ENCODE results near the gene RIPK3. TPM values are rescaled to one million over a fixed set of nuclear protein-coding genes. Genes with fewer than 3 reads are reported as not detected.

Gene RIPK3
- total and polyA plus RNA-seq, 4 donors: 1.0 to 2.9 (median 1.9) TPM

GRCh38 chr14:24332268-24332993 is 7.4 kb downstream of the RIPK3 start:
- Histone ChIP-seq H3K9me3 (ENCODE audit: control insufficient read depth in 4 of 4, low read length in 3 of 4) (no peaks in the 10 kb centered on the region), H3K36me3 (ENCODE audit: control insufficient read depth in 4 of 4, insufficient read depth in 3 of 4, low read depth in 1 of 4, low read length in 3 of 4) (no peaks in the 10 kb centered on the region), H3K9ac (ENCODE audit: low read depth in 1 of 2, low read length in 2 of 2) (no peak overlapping the region), H3K4me3 (ENCODE audit: low read depth in 1 of 3, low read length in 3 of 3) (peak overlapping the region in 2 of 3 donors; percentile 1 to 21), H3K27ac (ENCODE audit: low read depth in 1 of 2, low read length in 2 of 2) (no peak overlapping the region), H3K27me3 (ENCODE audit: control insufficient read depth in 4 of 4, insufficient read depth in 4 of 4, low read length in 3 of 4) (no peaks in the 10 kb centered on the region), H3K4me1 (ENCODE audit: control insufficient read depth in 4 of 4, insufficient read depth in 4 of 4, low read length in 3 of 4) (peaks cover 9 to 42% (median 21%) of the 10 kb centered on the region in 4 donors)
- peak; percentile 77 to 84 for TF ChIP-seq RAD21 (IDR thresholded peaks at IDR 0.05)
- TF ChIP-seq JUND (IDR thresholded peaks at IDR 0.05): no peak
- TF ChIP-seq RXRA (IDR thresholded peaks at IDR 0.05): no peak
- no peak for TF ChIP-seq GABPA (IDR thresholded peaks at IDR 0.05 in 1 of 2, conservative IDR thresholded peaks at IDR 0.05 in 1 of 2)
- TF ChIP-seq CTCF (IDR thresholded peaks at IDR 0.05; ENCODE audit: low read depth, low read length, missing input control): peak; percentile 76
- TF ChIP-seq, protein P1, sequence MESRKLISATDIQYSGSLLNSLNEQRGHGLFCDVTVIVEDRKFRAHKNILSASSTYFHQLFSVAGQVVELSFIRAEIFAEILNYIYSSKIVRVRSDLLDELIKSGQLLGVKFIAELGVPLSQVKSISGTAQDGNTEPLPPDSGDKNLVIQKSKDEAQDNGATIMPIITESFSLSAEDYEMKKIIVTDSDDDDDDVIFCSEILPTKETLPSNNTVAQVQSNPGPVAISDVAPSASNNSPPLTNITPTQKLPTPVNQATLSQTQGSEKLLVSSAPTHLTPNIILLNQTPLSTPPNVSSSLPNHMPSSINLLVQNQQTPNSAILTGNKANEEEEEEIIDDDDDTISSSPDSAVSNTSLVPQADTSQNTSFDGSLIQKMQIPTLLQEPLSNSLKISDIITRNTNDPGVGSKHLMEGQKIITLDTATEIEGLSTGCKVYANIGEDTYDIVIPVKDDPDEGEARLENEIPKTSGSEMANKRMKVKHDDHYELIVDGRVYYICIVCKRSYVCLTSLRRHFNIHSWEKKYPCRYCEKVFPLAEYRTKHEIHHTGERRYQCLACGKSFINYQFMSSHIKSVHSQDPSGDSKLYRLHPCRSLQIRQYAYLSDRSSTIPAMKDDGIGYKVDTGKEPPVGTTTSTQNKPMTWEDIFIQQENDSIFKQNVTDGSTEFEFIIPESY (IDR thresholded peaks at IDR 0.05): no peak
- TF ChIP-seq, protein P2, sequence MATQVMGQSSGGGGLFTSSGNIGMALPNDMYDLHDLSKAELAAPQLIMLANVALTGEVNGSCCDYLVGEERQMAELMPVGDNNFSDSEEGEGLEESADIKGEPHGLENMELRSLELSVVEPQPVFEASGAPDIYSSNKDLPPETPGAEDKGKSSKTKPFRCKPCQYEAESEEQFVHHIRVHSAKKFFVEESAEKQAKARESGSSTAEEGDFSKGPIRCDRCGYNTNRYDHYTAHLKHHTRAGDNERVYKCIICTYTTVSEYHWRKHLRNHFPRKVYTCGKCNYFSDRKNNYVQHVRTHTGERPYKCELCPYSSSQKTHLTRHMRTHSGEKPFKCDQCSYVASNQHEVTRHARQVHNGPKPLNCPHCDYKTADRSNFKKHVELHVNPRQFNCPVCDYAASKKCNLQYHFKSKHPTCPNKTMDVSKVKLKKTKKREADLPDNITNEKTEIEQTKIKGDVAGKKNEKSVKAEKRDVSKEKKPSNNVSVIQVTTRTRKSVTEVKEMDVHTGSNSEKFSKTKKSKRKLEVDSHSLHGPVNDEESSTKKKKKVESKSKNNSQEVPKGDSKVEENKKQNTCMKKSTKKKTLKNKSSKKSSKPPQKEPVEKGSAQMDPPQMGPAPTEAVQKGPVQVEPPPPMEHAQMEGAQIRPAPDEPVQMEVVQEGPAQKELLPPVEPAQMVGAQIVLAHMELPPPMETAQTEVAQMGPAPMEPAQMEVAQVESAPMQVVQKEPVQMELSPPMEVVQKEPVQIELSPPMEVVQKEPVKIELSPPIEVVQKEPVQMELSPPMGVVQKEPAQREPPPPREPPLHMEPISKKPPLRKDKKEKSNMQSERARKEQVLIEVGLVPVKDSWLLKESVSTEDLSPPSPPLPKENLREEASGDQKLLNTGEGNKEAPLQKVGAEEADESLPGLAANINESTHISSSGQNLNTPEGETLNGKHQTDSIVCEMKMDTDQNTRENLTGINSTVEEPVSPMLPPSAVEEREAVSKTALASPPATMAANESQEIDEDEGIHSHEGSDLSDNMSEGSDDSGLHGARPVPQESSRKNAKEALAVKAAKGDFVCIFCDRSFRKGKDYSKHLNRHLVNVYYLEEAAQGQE (IDR thresholded peaks at IDR 0.05): no peak
- no peak for TF ChIP-seq MAX (IDR thresholded peaks at IDR 0.05)
- TF ChIP-seq EGR1 (IDR thresholded peaks at IDR 0.05; ENCODE audit: low read depth in 2 of 2): no peak
- no peak for TF ChIP-seq TAF1 (conservative IDR thresholded peaks at IDR 0.05)
- peak; percentile 67 for DNase-seq (ENCODE audit: low spot score)
- WGBS: 15% methylated on average over 56 of the region's 56 CpGs

GRCh38 chr14:24331731-24332267 is 8.0 kb downstream of the RIPK3 start:
- Histone ChIP-seq H3K36me3 (ENCODE audit: control insufficient read depth in 4 of 4, insufficient read depth in 3 of 4, low read depth in 1 of 4, low read length in 3 of 4) (no peaks in the 10 kb centered on the region), H3K27ac (ENCODE audit: low read depth in 1 of 2, low read length in 2 of 2) (no peak overlapping the region), H3K27me3 (ENCODE audit: control insufficient read depth in 4 of 4, insufficient read depth in 4 of 4, low read length in 3 of 4) (no peaks in the 10 kb centered on the region), H3K4me3 (ENCODE audit: low read depth in 1 of 3, low read length in 3 of 3) (no peak overlapping the region), H3K9ac (ENCODE audit: low read depth in 1 of 2, low read length in 2 of 2) (no peak overlapping the region), H3K9me3 (ENCODE audit: control insufficient read depth in 4 of 4, low read length in 3 of 4) (no peaks in the 10 kb centered on the region), H3K4me1 (ENCODE audit: control insufficient read depth in 4 of 4, insufficient read depth in 4 of 4, low read length in 3 of 4) (peaks cover 9 to 46% (median 22%) of the 10 kb centered on the region in 4 donors)
- no peak for DNase-seq (ENCODE audit: low spot score)
- 53% methylated on average over 26 of the region's 26 CpGs for WGBS
- TF ChIP-seq HNF4G (IDR thresholded peaks at IDR 0.05) (no peak), GABPA (IDR thresholded peaks at IDR 0.05 in 1 of 2, conservative IDR thresholded peaks at IDR 0.05 in 1 of 2) (no peak), ATF3 (IDR thresholded peaks at IDR 0.05) (no peak), MAX (IDR thresholded peaks at IDR 0.05) (no peak)

All from liver (tissue), 9 donors.